ENCODE data around the gene THRB. TPM values are rescaled to one million over a fixed set of nuclear protein-coding genes. Genes with fewer than 3 reads are reported as not detected.

Gene THRB
- total RNA-seq, 6 donors from 2014 or later = 5.5 to 15.2 (median 12.0) TPM

GRCh38 chr3:24525557-24525956 is 30.9 kb upstream of the THRB start:
- no peaks in the 10 kb centered on the region for H3K27me3 ChIP-seq

GRCh38 chr3:24525022-24525421 is 30.4 kb upstream of the THRB start:
- TF ChIP-seq CTCF (IDR thresholded peaks at IDR 0.05) (no peak), POLR2A (IDR thresholded peaks at IDR 0.05) (no peak), EP300 (IDR thresholded peaks at IDR 0.05) (no peak), POLR2AphosphoS5 (IDR thresholded peaks at IDR 0.05) (no peak)
- Histone ChIP-seq H3K4me3 (no peak overlapping the region), H3K27me3 (no peaks in the 10 kb centered on the region), H3K9me3 (no peaks in the 10 kb centered on the region), H3K36me3 (no peaks in the 10 kb centered on the region), H3K27ac (no peak overlapping the region), H3K4me1 (peaks cover 5 to 15% (median 11%) of the 10 kb centered on the region in 4 donors)
- 93 to 100% methylated on average over 1 of the region's 1 CpG for WGBS, 2 donors
- DNase-seq (no peak), ATAC-seq (ENCODE audit: low FRiP score in 2 of 2) (no peak)

More at GRCh38 chr3:24525557-24525956, 30.9 kb upstream of the THRB start:
- Histone ChIP-seq H3K4me1 (peaks cover 5 to 15% (median 11%) of the 10 kb centered on the region in 4 donors), H3K27ac (no peak overlapping the region), H3K4me3 (no peak overlapping the region), H3K9me3 (no peaks in the 10 kb centered on the region), H3K36me3 (no peaks in the 10 kb centered on the region)
- 82 to 100% methylated on average over 1 of the region's 1 CpG for WGBS, 2 donors
- TF ChIP-seq EP300 (IDR thresholded peaks at IDR 0.05) (no peak), POLR2AphosphoS5 (IDR thresholded peaks at IDR 0.05) (no peak), POLR2A (IDR thresholded peaks at IDR 0.05) (no peak), CTCF (IDR thresholded peaks at IDR 0.05) (no peak)
- DNase-seq = no peak
- ATAC-seq (ENCODE audit: low FRiP score in 2 of 2) = no peak

GRCh38 chr3:24523988-24524727 is 29.5 kb upstream of the THRB start:
- Histone ChIP-seq H3K4me3 (no peak overlapping the region), H3K27me3 (no peaks in the 10 kb centered on the region), H3K36me3 (no peaks in the 10 kb centered on the region), H3K9me3 (no peaks in the 10 kb centered on the region), H3K27ac (no peak overlapping the region), H3K4me1 (peaks cover 5 to 15% (median 11%) of the 10 kb centered on the region in 4 donors)
- DNase-seq = no peak
- TF ChIP-seq POLR2A (IDR thresholded peaks at IDR 0.05) (no peak), CTCF (IDR thresholded peaks at IDR 0.05) (no peak), EP300 (IDR thresholded peaks at IDR 0.05) (no peak), POLR2AphosphoS5 (IDR thresholded peaks at IDR 0.05) (no peak)
- ATAC-seq (ENCODE audit: low FRiP score in 2 of 2) = no peak
- 68 to 69% methylated on average over 3 of the region's 3 CpGs for WGBS, 2 donors

GRCh38 chr3:24523215-24523614 is 28.6 kb upstream of the THRB start:
- no peak for TF ChIP-seq CTCF (IDR thresholded peaks at IDR 0.05)
- TF ChIP-seq EP300 (IDR thresholded peaks at IDR 0.05) = no peak
- no peak for TF ChIP-seq POLR2A (IDR thresholded peaks at IDR 0.05)
- no peak for TF ChIP-seq POLR2AphosphoS5 (IDR thresholded peaks at IDR 0.05)
- DNase-seq (no peak), ATAC-seq (ENCODE audit: low FRiP score in 2 of 2) (no peak)
- Histone ChIP-seq H3K9me3 (no peaks in the 10 kb centered on the region), H3K4me3 (no peak overlapping the region), H3K27ac (no peak overlapping the region), H3K4me1 (peaks cover 5 to 15% (median 11%) of the 10 kb centered on the region in 4 donors), H3K36me3 (no peaks in the 10 kb centered on the region), H3K27me3 (no peaks in the 10 kb centered on the region)
- 96 to 98% methylated on average over 2 of the region's 2 CpGs for WGBS, 2 donors

All from upper lobe of left lung (tissue), 6 donors.